Omental fat pad (tissue), 4 donors: Measurements from ENCODE around the gene JUN. TPM values are rescaled to one million over a fixed set of nuclear protein-coding genes. Genes with fewer than 3 reads are reported as not detected.

Source experiments
- ATAC-seq: fragments of 150-250 bp; one replicate; pipeline ENCODE4 v1.9.1; 2016; ENCODE audit warnings: mild to moderate bottlenecking, moderate library complexity; ENCODE audit not compliant: low FRiP score
- DNase-seq: peaks from one replicate; pipeline ENCODE4 v3.0.0-alpha.2; 2019; ENCODE audit warnings: low spot score
- CTCF ChIP-seq, 3 donors: fragments of 450-650 bp; IDR thresholded peaks; one replicate each; pipeline ENCODE4 v1.5.1; 2016 to 2017; ENCODE audit warnings: antibody characterized with exemption in 3 of 3, mild to moderate bottlenecking in 3 of 3, moderate library complexity in 2 of 3
- total RNA-seq, 4 donors: library from RNA; depleted of rRNA; stranded (reverse); fragments of >200 nt; gene quantifications; one replicate each; pipeline ENCODE4 v1.1.0, GENCODE V29; 2016

The JUN gene
- total RNA-seq, 4 donors from 2014 or later = 367 to 477 (median 404) TPM

- TF ChIP-seq CTCF (IDR thresholded peaks at IDR 0.05) = no peak
- DNase-seq (no peak), ATAC-seq (no peak)
Observed at GRCh38 chr1:58734630-58735029, 49.2 kb downstream of the JUN start.

- no peak for DNase-seq
- ATAC-seq = no peak
- no peak for TF ChIP-seq CTCF (IDR thresholded peaks at IDR 0.05)
Observed at GRCh38 chr1:58732087-58732775, 51.6 kb downstream of the JUN start.

Other genes starting within 250 kb of the JUN start
- gene OMA1, start 237.3 kb downstream of the JUN start, total RNA-seq = 10 to 100 TPM; 13.8 to 23.2 (median 20.3) TPM
- 1 to 10 TPM in 2 of 4 donors, under 1 TPM in 2; 0.88 to 2.7 (median 1.1) TPM for gene TACSTD2, start 206.8 kb downstream of the JUN start, total RNA-seq
- 10 to 100 TPM; 15.5 to 43.7 (median 26.3) TPM for gene MYSM1, start 84.0 kb downstream of the JUN start, total RNA-seq